NOMO-1 treated with dmso at 0.1 percent for 144 hours (cell line): Measurements from ENCODE around the gene STAG1.
"Not testable (repeated sequence)": the region's sequence is repeated elsewhere in the genome, so short reads cannot be mapped to it uniquely, and the experiment has no call there.

ENCODE experiments used
- DNase-seq: peaks from one replicate; lab custom pipeline; 2025; ENCODE audit not compliant: unreplicated experiment; lab: John Stamatoyannopoulos, UW

STAG1 gene

GRCh38 chr3:136651581-136651980 is 100.6 kb downstream of the STAG1 start:
- no peak for DNase-seq

- DNase-seq, result no peak
Measured at GRCh38 chr3:136650461-136650860, 101.7 kb downstream of the STAG1 start.

DNA sequence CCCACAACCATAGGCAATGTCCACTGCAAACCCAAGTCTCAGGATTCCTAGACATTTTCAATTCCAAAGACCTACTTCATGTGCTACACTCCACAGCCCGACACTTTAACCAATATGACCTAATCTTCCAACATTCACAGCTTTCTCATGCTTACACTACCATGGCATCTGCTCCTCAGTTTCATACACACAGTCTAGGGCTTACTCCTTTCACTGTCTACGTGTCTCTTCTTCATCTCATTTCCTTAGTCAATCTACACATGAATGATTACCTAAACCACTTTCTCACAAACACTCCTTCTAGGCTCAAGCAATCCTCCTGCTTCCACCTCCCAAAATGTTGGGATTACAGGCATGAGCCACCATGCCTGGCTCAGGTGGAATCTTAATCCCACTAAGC is 106.3 kb downstream of the STAG1 start:
- DNase-seq, result no peak

DNA sequence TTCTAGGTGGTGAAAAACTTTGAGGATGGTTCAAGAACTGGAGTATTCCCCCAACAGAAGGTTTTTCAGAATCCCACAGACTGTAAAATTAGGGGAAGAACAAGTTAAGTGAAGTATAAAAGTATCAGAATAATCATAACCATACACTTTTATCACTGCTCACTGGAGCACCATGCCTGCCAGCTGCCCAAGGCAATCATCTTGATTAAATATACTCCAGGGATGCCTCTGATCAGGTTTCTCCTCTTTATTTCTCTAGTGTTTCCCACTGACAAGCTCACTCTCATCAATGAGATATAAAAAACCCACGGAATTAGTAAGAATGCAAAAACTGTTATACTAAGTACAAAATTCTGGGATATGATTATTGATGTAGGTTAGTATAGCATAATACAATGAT is 108.0 kb downstream of the STAG1 start:
- no peak for DNase-seq

GRCh38 chr3:136643380-136643779 is 108.8 kb downstream of the STAG1 start:
- DNase-seq, result not testable (repeated sequence)

- no peak for DNase-seq
Measured at GRCh38 chr3:136642711-136643110, 109.5 kb downstream of the STAG1 start.

DNA sequence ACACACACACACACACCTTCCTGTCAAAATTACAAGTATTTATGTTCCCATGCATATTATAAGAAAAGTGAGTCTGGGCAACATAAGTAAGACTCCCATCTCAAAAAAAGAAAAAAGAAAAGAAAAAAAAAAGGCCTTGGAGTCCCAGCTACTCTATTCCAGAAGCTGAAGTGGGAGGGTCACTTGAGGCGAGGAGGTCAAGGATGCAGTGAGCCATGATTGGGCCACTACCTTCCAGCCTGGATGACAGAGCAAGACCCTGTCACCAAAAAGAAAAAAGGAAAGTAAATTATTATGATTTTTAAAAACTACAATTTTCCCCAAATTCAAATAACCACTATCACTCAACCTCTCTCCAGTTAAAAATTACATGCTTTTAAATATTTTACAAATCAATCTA is 113.1 kb downstream of the STAG1 start:
- no peak for DNase-seq

DNA sequence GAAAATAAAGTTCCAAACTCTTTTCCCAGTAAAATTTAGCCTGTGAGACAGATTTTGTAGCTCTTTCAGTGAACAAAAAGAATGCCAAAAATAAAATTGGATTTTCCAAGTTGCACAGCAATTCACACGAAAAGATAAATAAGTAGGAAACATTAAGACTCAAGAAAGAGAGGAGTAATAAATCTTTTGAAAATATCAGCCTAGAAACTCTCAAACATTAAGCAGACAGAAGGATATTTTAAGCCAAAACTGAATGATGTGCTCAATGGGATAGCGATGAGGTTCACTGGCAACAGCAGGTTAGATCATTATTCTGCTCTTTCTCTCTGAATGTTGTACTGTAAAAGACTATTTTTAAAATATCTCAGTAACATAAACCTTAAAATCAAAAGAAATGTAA is 115.0 kb downstream of the STAG1 start:
- no peak for DNase-seq

GRCh38 chr3:136634821-136635220 is 117.4 kb downstream of the STAG1 start:
- no peak for DNase-seq

DNA sequence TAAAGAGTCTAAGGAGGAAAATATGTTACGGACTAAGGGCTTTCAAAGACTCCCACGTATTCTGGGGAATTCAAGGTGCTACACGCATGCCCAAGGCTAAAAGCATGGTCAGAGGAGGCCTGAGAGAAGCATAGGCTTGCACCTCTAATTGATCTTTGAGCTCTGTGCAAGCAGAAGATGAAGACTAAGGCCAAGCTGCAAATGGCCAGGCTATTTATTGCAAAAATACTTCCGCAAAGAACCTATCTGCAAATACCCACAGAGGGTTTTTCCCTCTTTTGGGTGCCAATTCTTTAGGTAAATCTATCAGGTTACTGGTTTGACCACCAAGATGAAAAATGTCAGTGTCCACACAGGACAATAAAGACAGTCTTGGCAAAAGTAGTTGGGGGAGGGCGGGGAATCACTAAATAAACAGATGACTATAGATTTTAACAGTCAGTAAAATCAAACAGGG is 119.5 kb downstream of the STAG1 start:
- no peak for DNase-seq

DNA sequence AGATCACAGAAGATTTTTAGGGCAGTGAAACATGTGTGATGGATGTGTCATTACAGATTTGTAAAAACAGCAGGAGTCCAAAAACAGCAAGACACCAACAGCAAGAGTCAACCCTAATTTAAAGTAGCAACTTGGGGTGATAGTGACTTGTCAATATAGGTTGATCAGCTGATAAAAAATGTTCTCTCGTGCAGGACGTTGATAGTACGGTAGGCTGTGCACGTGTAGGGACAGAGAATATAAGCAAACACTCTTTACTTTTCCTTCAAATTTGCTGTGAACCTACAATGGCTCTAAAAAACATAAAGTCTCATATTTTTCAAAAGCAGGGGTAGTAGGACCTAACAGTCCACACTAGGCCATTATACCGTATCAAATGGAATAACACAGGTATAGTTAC is 120.8 kb downstream of the STAG1 start:
- DNase-seq, result no peak

DNA sequence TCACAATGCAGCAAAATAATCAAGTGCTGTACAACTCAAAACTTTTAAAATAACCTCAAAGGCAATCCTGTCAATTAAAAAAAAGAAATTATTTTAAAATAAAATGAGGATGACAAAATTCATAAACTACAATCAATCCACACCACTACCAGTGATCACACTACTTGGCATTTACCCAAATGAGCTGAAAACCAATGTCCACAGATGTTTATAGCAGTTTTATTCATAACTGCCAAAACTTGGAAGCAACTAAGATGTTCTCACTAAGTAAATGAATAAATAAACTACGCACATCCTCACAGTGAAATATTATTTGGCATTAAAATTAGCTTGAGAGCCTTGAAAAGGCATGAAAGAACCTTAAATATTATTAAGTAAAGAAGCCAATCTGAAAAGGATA is 121.3 kb downstream of the STAG1 start:
- DNase-seq, result no peak

GRCh38 chr3:136626493-136626892 is 125.7 kb downstream of the STAG1 start:
- no peak for DNase-seq

GRCh38 chr3:136624894-136625815 is 127.0 kb downstream of the STAG1 start:
- no peak for DNase-seq

DNA sequence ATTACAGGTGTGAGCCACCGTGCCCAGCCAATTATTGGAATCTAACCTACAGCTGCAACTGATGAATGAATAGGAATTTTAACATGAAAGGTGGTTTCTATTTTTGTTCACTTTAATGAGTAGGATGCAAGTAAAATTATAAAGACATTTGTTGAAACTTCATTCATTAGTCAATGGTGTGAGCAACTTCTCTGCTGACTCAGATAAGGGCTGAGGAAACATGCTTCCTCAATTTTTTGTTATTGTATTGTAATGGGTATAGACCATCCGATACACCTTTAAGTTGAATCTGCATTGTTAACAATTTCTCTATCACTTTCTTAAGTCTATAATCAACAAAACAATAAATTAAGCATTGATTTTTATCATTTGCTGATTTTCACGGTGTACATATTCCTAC is 127.8 kb downstream of the STAG1 start:
- no peak for DNase-seq

DNA sequence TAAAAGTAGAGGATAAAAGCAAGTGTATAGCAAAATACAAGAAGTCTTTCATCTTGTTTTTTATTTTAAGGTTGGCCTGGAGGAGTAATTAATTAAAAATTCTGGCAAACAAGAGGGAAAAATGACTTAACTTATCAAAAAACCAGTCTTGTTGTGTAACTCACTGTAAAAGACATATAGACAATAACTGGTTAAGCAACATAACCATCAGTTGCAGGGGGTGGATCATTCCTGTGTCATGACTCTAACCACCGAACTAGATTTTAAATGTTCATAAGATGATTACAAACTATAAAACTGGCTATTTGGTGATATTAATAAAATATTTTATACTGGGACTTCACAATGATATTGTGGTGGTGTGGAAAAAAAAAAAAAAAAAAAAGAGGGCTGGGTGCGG is 130.6 kb downstream of the STAG1 start:
- DNase-seq, result no peak

DNA sequence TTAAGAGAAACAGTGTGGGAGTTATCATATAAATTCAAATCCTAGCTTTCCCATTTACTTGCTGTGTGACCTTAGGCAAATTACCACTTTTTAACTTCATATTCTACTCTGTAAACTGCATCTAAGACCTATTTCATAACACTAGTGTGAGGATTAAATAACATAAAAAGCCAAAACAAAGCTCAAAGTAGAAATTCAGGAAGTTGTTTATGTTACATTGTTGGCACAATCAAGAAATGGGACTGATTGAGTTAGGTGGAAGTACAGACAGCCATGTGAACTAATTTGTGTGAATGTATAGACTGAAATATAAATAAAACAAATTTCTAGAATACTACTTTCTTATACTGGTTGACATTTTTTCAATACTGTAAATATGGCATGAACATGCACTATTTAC is 131.7 kb downstream of the STAG1 start:
- no peak for DNase-seq

GRCh38 chr3:136617969-136618525 is 134.1 kb downstream of the STAG1 start:
- not testable (repeated sequence) for DNase-seq

DNA sequence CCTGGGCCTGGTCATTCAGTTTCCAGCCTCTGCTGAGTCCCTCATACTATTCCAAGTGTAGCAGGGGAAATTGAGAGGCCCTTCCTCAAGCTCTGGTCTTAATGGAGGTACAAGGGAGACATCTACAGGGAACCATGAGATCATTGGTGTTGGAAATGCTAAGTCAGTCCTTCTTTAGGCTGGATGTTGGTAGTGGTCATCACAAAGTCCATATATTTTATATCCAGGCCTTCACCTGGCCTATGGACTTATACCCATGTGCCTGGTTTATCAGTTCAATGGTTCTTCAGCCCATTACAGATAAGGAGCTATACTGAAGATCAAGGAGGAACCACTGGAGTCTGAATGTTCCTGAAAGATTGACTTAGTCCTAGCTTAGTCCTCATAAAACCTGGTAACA is 135.0 kb downstream of the STAG1 start:
- DNase-seq, result no peak

GRCh38 chr3:136612512-136612911 is 139.7 kb downstream of the STAG1 start:
- DNase-seq, result no peak

GRCh38 chr3:136606990-136607389 is 145.2 kb downstream of the STAG1 start:
- DNase-seq, result no peak

DNA sequence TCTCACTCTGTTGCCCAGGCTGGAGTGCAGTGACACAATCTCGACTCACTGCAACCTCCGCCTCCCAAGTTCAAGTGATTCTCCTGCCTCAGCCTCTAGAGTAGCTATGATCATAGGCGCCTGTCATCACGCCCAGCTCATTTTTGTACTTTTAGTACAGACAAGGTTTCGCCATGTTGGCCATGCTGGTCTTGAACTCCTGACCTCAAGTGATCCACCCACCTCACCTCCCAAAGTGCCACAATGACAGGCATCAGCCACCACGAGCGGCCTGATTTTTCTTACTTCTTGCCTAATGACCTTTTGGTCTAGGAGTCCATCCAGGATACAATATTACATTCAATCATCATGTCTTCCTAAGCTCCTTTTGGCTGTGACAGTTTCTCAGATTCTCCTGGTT is 146.0 kb downstream of the STAG1 start:
- not testable (repeated sequence) for DNase-seq

- no peak for DNase-seq
Measured at GRCh38 chr3:136604961-136605360, 147.2 kb downstream of the STAG1 start.
